Measurements from ENCODE around the gene HCN3.

- no peak for TF ChIP-seq POLR2A (IDR thresholded peaks at IDR 0.05)
- TF ChIP-seq CTCF (IDR thresholded peaks at IDR 0.05), result no peak
Observed at GRCh38 chr1:155320252-155320651, 43.0 kb downstream of the HCN3 start.

Data from testis (tissue), 2 donors.